ENCODE measurements around the gene ABHD18.

ABHD18 gene

GRCh38 chr4:128068918-128069317 lies 103.7 kb downstream of the ABHD18 start:
- no peak for DNase-seq (ENCODE audit: low read depth in 2 of 2)

- no peak for DNase-seq (ENCODE audit: low read depth in 2 of 2)
Observed at GRCh38 chr4:128076464-128076863, 111.3 kb downstream of the ABHD18 start.

Data from fibroblast of skin of left quadriceps (primary cell).